IMR-90 (cell line): ENCODE results near the gene ZNF311. TPM values are rescaled to one million over a fixed set of nuclear protein-coding genes. Genes with fewer than 3 reads are reported as not detected.
A peak's percentile ranks its signal among the peaks of the same experiment; 100 is the strongest.

ENCODE experiments used
- ATAC-seq: fragments of 200-7000 bp; cut with Tn5 transposase; 2 replicates; pipeline ENCODE4 v1.9.1; 2020; ENCODE audit warnings: low read depth, mild to moderate bottlenecking, moderate library complexity
- BruUV-seq: library from RNA; stranded (reverse); fragments of 400-500 nt; replicated peaks from 2 replicates; lab custom pipeline; 2021; lab: Mats Ljungman, UMichigan
- CTCF ChIA-PET: fragments of 300-600 bp; formaldehyde crosslinking; extraction: SDS; loops from one replicate; lab custom pipeline; 2021; ENCODE audit warnings: antibody characterized with exemption; lab: Yijun Ruan, JAX
- POLR2A ChIA-PET: fragments of 300-600 bp; sonication (Branson Sonifier 250); formaldehyde crosslinking; loops from one replicate; lab custom pipeline; 2022; ENCODE audit warnings: antibody characterized with exemption; ENCODE audit not compliant: unreplicated experiment; lab: Charles Lee
- DNase-seq: peaks from one replicate; pipeline ENCODE4 v3.0.0; 2013
- H2AFZ ChIP-seq: replicated peaks from 2 replicates; pipeline ENCODE3; 2013; ENCODE audit warnings: low read length, mild to moderate bottlenecking; ENCODE audit not compliant: poor library complexity
- H2AK5ac ChIP-seq: 2 replicates; pipeline ENCODE4 v1.6.1; 2013; ENCODE audit warnings: low read depth, low read length, inconsistent platforms
- H2AK9ac ChIP-seq: replicated peaks from 2 replicates; pipeline ENCODE3; 2013; ENCODE audit warnings: mild to moderate bottlenecking, low read depth, low read length, moderate library complexity; ENCODE audit not compliant: poor library complexity
- H2BK120ac ChIP-seq: 2 replicates; pipeline ENCODE4 v1.6.1; 2013; ENCODE audit warnings: low read depth, low read length, inconsistent platforms
- H2BK15ac ChIP-seq: 3 replicates; pipeline ENCODE4 v1.6.1; 2013; ENCODE audit warnings: low read depth, low read length, inconsistent platforms
- H2BK20ac ChIP-seq: 2 replicates; pipeline ENCODE4 v1.6.1; 2013; ENCODE audit warnings: low read depth, mild to moderate bottlenecking, inconsistent platforms, low read length, moderate library complexity
- H2BK5ac ChIP-seq: 2 replicates; pipeline ENCODE4 v1.6.1; 2013; ENCODE audit warnings: mild to moderate bottlenecking, low read depth, low read length, inconsistent platforms; ENCODE audit not compliant: poor library complexity, severe bottlenecking
- H3K14ac ChIP-seq: replicated peaks from 2 replicates; pipeline ENCODE4 v1.6.1; 2013; ENCODE audit warnings: low read depth, low read length, inconsistent platforms
- H3K18ac ChIP-seq: 2 replicates; pipeline ENCODE4 v1.6.1; 2013; ENCODE audit warnings: low read depth, low read length, control low read depth
- H3K23ac ChIP-seq: 2 replicates; pipeline ENCODE4 v1.6.1; 2013; ENCODE audit warnings: low read depth, low read length, inconsistent platforms
- H3K27ac ChIP-seq: 2 replicates; pipeline ENCODE4 v1.5.1; 2013; ENCODE audit warnings: mild to moderate bottlenecking, control low read depth, low read length; ENCODE audit not compliant: insufficient read depth
- H3K27me3 ChIP-seq: 2 replicates; pipeline ENCODE4 v1.6.1; 2013; ENCODE audit warnings: low read length; ENCODE audit not compliant: control insufficient read depth, insufficient read depth
- H3K36me3 ChIP-seq: 2 replicates; pipeline ENCODE4 v1.6.1; 2013; ENCODE audit warnings: low read length, mixed read lengths; ENCODE audit not compliant: control insufficient read depth, insufficient read depth
- H3K4ac ChIP-seq: 2 replicates; pipeline ENCODE4 v1.6.1; 2013; ENCODE audit warnings: low read depth, low read length, inconsistent platforms
- H3K4me1 ChIP-seq: 2 replicates; pipeline ENCODE4 v1.6.1; 2013; ENCODE audit warnings: low read length, mixed read lengths; ENCODE audit not compliant: control insufficient read depth, insufficient read depth
- H3K4me2 ChIP-seq: 2 replicates; pipeline ENCODE4 v1.6.1; 2013; ENCODE audit warnings: low read depth, mild to moderate bottlenecking, control low read depth, low read length, moderate library complexity
- H3K4me3 ChIP-seq: 2 replicates; pipeline ENCODE4 v1.5.1; 2013; ENCODE audit warnings: low read depth, mild to moderate bottlenecking, control low read depth, low read length, moderate library complexity; ENCODE audit not compliant: insufficient read depth
- H3K56ac ChIP-seq: 2 replicates; pipeline ENCODE4 v1.6.1; 2013; ENCODE audit warnings: low read length, inconsistent platforms; ENCODE audit not compliant: insufficient read depth; ENCODE audit errors: extremely low read depth
- H3K79me1 ChIP-seq, 2 experiments: 2 replicates each; pipeline ENCODE4 v1.6.1; 2013; ENCODE audit warnings: low read length in 2 of 2, inconsistent platforms in 1 of 2, low read depth in 1 of 2
- H3K9ac ChIP-seq: 2 replicates; pipeline ENCODE4 v1.6.1; 2013; ENCODE audit warnings: low read depth, low read length, control low read depth
- H3K9me1 ChIP-seq: 2 replicates; pipeline ENCODE4 v1.6.1; 2013; ENCODE audit warnings: low read length, inconsistent platforms; ENCODE audit not compliant: insufficient read depth
- H3K9me3 ChIP-seq: 2 replicates; pipeline ENCODE4 v1.6.1; 2013; ENCODE audit warnings: low read length; ENCODE audit not compliant: control insufficient read depth, insufficient read depth
- H4K20me1 ChIP-seq: 2 replicates; pipeline ENCODE4 v1.6.1; 2013; ENCODE audit warnings: low read length, inconsistent platforms; ENCODE audit not compliant: insufficient read depth
- H4K5ac ChIP-seq: 2 replicates; pipeline ENCODE4 v1.6.1; 2013; ENCODE audit warnings: mild to moderate bottlenecking, low read depth, low read length, control low read depth
- H4K8ac ChIP-seq, 2 experiments: 2 replicates each; pipeline ENCODE4 v1.6.1; 2013; ENCODE audit warnings: low read depth in 2 of 2, low read length in 2 of 2, control low read depth in 1 of 2, inconsistent platforms in 1 of 2
- H4K91ac ChIP-seq: 2 replicates; pipeline ENCODE4 v1.6.1; 2013; ENCODE audit warnings: low read depth, low read length, inconsistent platforms; ENCODE audit not compliant: insufficient read depth
- BHLHE40 ChIP-seq: fragments of 150-350 bp; IDR thresholded peaks from 2 replicates; pipeline ENCODE4 v1.6.1; 2016; ENCODE audit warnings: mild to moderate bottlenecking, low read depth, low read length
- CEBPB ChIP-seq: IDR thresholded peaks from 2 replicates; pipeline ENCODE4 v1.6.1; 2012; ENCODE audit warnings: low read depth, low read length, improper control_type of control experiment
- CHD1 ChIP-seq: IDR thresholded peaks from 2 replicates; pipeline ENCODE4 v1.6.1; 2012; ENCODE audit warnings: low read depth, low read length, improper control_type of control experiment
- FOS ChIP-seq: fragments of 150-350 bp; IDR thresholded peaks from 2 replicates; pipeline ENCODE4 v1.6.1; 2016; ENCODE audit warnings: low read depth, low read length
- MAFK ChIP-seq: IDR thresholded peaks from 2 replicates; pipeline ENCODE4 v1.6.1; 2012; ENCODE audit warnings: low read depth, low read length, improper control_type of control experiment
- MAZ ChIP-seq: IDR thresholded peaks from 2 replicates; pipeline ENCODE4 v1.6.1; 2012; ENCODE audit warnings: low read depth, mild to moderate bottlenecking, low read length, improper control_type of control experiment, moderate library complexity, borderline replicate concordance
- MXI1 ChIP-seq: IDR thresholded peaks from 2 replicates; pipeline ENCODE4 v1.6.1; 2012; ENCODE audit warnings: low read depth, mild to moderate bottlenecking, low read length, moderate library complexity, borderline replicate concordance
- NFE2L2 ChIP-seq: fragments of 150-350 bp; IDR thresholded peaks from 2 replicates; pipeline ENCODE4 v1.6.1; 2016; ENCODE audit warnings: low read depth, mild to moderate bottlenecking, low read length
- POLR2A ChIP-seq: IDR thresholded peaks from 2 replicates; pipeline ENCODE4 v1.6.1; 2012; ENCODE audit warnings: mild to moderate bottlenecking, low read depth, low read length
- RAD21 ChIP-seq: IDR thresholded peaks from 2 replicates; pipeline ENCODE4 v1.6.1; 2012; ENCODE audit warnings: low read length, improper control_type of control experiment
- RFX5 ChIP-seq: IDR thresholded peaks from 2 replicates; pipeline ENCODE4 v1.8.0; 2012; ENCODE audit warnings: low read depth, mild to moderate bottlenecking, low read length, moderate library complexity
- SMC3 ChIP-seq: fragments of 150-350 bp; IDR thresholded peaks from 2 replicates; pipeline ENCODE4 v1.6.1; 2016; ENCODE audit warnings: low read depth, mild to moderate bottlenecking, antibody characterized with exemption, low read length, moderate library complexity
- WGBS, 2 experiments: methylation state at CpG; one replicate each; pipeline versions ENCODE4 v1.1.5 to v1.1.7; 2013; ENCODE audit warnings: missing lambda C conversion rate in 2 of 2; ENCODE audit not compliant: insufficient read length in 1 of 2; ENCODE audit errors: extremely low coverage in 2 of 2; 5-methylcytosine and 5-hydroxymethylcytosine counted together
- dilution Hi-C: fragments of 300-500 bp; cut with HindIII; formaldehyde crosslinking; loops from one replicate; pipeline ENCODE4 v1.14.3; 2018; ENCODE audit warnings: low sequenced_read_pairs; ENCODE audit not compliant: unreplicated experiment
- in situ Hi-C: fragments of 300-500 bp; cut with MboI; formaldehyde crosslinking; loops from 3 replicates; pipeline ENCODE4 v1.14.3; 2019; ENCODE audit warnings: low sequenced_read_pairs, inconsistent platforms, mixed read lengths
- intact Hi-C: fragments of 100-400 bp; cut with micrococcal nuclease; formaldehyde crosslinking; loops from 2 replicates; pipeline ENCODE4 v1.10.0; 2022
- polyA plus RNA-seq, 3 experiments: library from polyadenylated mRNA; depleted of rRNA; stranded (reverse); fragments of >200 nt; gene quantifications; 2 replicates each; pipeline ENCODE4 v1.2.3, GENCODE V29; 2012; ENCODE audit warnings: low replicate concordance in 1 of 3
- total RNA-seq: library from RNA; depleted of rRNA; stranded (reverse); fragments of >200 nt; gene quantifications from 2 replicates; pipeline ENCODE4 v1.2.3, GENCODE V29; 2012
- TF ChIP-seq, protein P1 (sequence below): conservative IDR thresholded peaks from 2 replicates; pipeline ENCODE4 v1.5.1; 2012; ENCODE audit warnings: mild to moderate bottlenecking, low read depth, low read length, improper control_type of control experiment
- TF ChIP-seq, protein P2 (sequence below): fragments of 150-350 bp; IDR thresholded peaks from 2 replicates; pipeline ENCODE4 v1.6.1; 2017; ENCODE audit warnings: mild to moderate bottlenecking, antibody characterized with exemption, low read length, low read depth

ZNF311 gene
- total and polyA plus RNA-seq, 2 of the 4 experiments (the other 2 are of a cell fraction) = 0.34 to 0.36 TPM

DNA sequence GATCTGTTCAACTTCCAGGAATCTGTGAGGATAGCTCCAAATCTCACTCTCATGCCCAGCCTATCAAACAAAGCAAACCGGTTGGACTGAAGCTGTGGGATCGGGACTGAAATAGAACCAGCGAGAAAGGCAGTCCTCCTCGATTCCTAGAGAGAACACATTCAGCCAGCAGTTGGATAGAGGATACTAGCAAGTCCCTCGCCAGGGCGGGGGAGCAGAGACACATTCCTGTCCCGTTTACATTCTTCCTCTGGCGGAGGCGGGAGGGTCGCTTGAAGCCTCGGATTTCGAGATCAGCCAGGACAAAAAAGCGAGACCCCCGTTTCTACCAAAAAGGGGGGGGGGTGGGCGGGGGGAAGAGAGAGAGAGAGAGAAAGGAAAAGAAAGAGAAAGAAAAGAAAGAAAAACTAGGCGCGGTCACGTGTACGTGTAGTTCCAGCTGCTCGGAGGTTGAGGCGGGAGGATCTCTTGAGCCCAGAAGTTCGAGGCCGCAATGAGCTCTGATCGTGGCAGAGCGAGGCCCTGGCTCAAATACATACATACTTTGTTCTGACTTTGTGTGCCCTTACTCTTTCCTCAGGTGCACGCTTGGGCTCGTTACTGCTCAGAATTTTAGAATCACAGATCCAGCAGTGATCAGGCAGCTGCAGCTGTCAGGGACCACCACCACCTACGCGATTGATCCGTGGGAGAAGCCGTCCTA lies 19.5 kb downstream of the ZNF311 start:
- Histone ChIP-seq H3K4me1 (peaks cover 2% of the 10 kb centered on the region; the same call in 1 of the 2 replicates), H3K79me1 (no peaks in the 10 kb centered on the region), H2BK20ac (0 out of 2 replicates have a peak overlapping the region, but pooled peaks have one; percentile 20), H3K9ac (peak overlapping the region; percentile 29; the same call in 1 of the 2 replicates), H3K9me1 (no peaks in the 10 kb centered on the region), H3K4me3 (peak overlapping the region; percentile 57), H4K5ac (peak overlapping the region; percentile 54), H3K36me3 (no peaks in the 10 kb centered on the region), H2AK9ac (peak overlapping the region; percentile 86), H3K56ac (peak overlapping the region; percentile 9; the same call in 1 of the 2 replicates), H3K27ac (no peak overlapping the region), H4K20me1 (no peaks in the 10 kb centered on the region; the same call in 1 of the 2 replicates), H3K27me3 (no peaks in the 10 kb centered on the region), H3K14ac (peak overlapping the region; percentile 60; the same call in 1 of the 2 replicates), H3K18ac (no peak overlapping the region), H3K4me2 (peak overlapping the region; percentile 85), H3K23ac (peak overlapping the region; percentile 53; the same call in 1 of the 2 replicates), H2BK120ac (peak overlapping the region; percentile 42; the same call in 1 of the 2 replicates), H3K9me3 (no peaks in the 10 kb centered on the region), H2BK5ac (peak overlapping the region; percentile 54), H4K8ac (peak overlapping the region; percentile 75 to 93), H2AFZ (peak overlapping the region; percentile 92), H3K4ac (peak overlapping the region; percentile 58), H4K91ac (0 out of 2 replicates have a peak overlapping the region, but pooled peaks have one; percentile 26), H2BK15ac (peak overlapping the region; percentile 1; the same call in 1 of the 3 replicates), H2AK5ac (peak overlapping the region; percentile 60; the same call in 1 of the 2 replicates)
- peak; percentile 70 for ATAC-seq
- intact Hi-C loops (loop anchor here (5.0 kb wide), 1 partner anchor 602 kb away; the partner anchor contains the start of gene OR2H2), dilution Hi-C loops (no loop called here), in situ Hi-C loops (no loop called here)
- DNase-seq = peak; percentile 98
- CTCF ChIA-PET = interaction anchor here (0.6 kb wide), 1 partner anchor 61 kb away, joined by 6 read pairs; no protein-coding TSS in a partner anchor
- POLR2A ChIA-PET = interaction anchor here (0.6 to 1.0 kb wide), 3 partner anchors 51 to 1277 kb away, joined by 3 to 15 read pairs (median 8); no protein-coding TSS in a partner anchor
- no TSS peak for BruUV-seq
- WGBS, 2 experiments = 40% methylated on average over 3 of the region's 31 CpGs; no CpG with 5 or more reads in 1 of the 2 experiments
- TF ChIP-seq RFX5 = no peak
- TF ChIP-seq BHLHE40 = 0 out of 2 replicates have a peak, but pooled peaks have one; percentile 23
- peak; percentile 93; the same call in 1 of the 2 replicates for TF ChIP-seq MAZ
- no peak for TF ChIP-seq MXI1
- no peak for TF ChIP-seq CHD1
- TF ChIP-seq, protein P1, sequence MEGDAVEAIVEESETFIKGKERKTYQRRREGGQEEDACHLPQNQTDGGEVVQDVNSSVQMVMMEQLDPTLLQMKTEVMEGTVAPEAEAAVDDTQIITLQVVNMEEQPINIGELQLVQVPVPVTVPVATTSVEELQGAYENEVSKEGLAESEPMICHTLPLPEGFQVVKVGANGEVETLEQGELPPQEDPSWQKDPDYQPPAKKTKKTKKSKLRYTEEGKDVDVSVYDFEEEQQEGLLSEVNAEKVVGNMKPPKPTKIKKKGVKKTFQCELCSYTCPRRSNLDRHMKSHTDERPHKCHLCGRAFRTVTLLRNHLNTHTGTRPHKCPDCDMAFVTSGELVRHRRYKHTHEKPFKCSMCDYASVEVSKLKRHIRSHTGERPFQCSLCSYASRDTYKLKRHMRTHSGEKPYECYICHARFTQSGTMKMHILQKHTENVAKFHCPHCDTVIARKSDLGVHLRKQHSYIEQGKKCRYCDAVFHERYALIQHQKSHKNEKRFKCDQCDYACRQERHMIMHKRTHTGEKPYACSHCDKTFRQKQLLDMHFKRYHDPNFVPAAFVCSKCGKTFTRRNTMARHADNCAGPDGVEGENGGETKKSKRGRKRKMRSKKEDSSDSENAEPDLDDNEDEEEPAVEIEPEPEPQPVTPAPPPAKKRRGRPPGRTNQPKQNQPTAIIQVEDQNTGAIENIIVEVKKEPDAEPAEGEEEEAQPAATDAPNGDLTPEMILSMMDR = no peak
- no peak for TF ChIP-seq RAD21
- TF ChIP-seq NFE2L2 = no peak
- peak; percentile 34; the same call in 1 of the 2 replicates for TF ChIP-seq POLR2A
- TF ChIP-seq MAFK = no peak
- TF ChIP-seq FOS = no peak
- no peak for TF ChIP-seq CEBPB
- TF ChIP-seq, protein P2, sequence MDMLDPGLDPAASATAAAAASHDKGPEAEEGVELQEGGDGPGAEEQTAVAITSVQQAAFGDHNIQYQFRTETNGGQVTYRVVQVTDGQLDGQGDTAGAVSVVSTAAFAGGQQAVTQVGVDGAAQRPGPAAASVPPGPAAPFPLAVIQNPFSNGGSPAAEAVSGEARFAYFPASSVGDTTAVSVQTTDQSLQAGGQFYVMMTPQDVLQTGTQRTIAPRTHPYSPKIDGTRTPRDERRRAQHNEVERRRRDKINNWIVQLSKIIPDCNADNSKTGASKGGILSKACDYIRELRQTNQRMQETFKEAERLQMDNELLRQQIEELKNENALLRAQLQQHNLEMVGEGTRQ = peak; percentile 69
- TF ChIP-seq SMC3 = no peak
